Tibial nerve (tissue), 4 donors: ENCODE data around the gene ARHGAP6. TPM values are rescaled to one million over a fixed set of nuclear protein-coding genes. Genes with fewer than 3 reads are reported as not detected.

ENCODE experiments used
- DNase-seq, 2 donors: peaks; one replicate each; pipeline ENCODE4 v3.0.0-alpha.2; 2019; ENCODE audit warnings: low spot score in 2 of 2
- H3K27ac ChIP-seq, 4 donors: fragments of 200-600 bp; sonication (generic) in 3 of 4; one replicate each; pipeline ENCODE4 v1.5.1; 2017 to 2019; ENCODE audit warnings: mild to moderate bottlenecking in 1 of 4
- H3K27me3 ChIP-seq, 2 donors: fragments of 200-600 bp; sonication (generic) in 1 of 2; one replicate each; pipeline versions ENCODE4 v1.5.1 to v1.6.0; 2017 to 2019
- H3K36me3 ChIP-seq, 3 donors: fragments of 200-600 bp; sonication (generic); one replicate each; pipeline ENCODE4 v1.5.1; 2018 to 2019
- H3K4me1 ChIP-seq, 4 donors: fragments of 200-600 bp; sonication (generic) in 3 of 4; one replicate each; pipeline ENCODE4 v1.5.1; 2017 to 2019
- H3K4me3 ChIP-seq, 4 donors: fragments of 200-600 bp; sonication (generic) in 3 of 4; one replicate each; pipeline ENCODE4 v1.5.1; 2017 to 2019; ENCODE audit warnings: mild to moderate bottlenecking in 1 of 4, moderate library complexity in 1 of 4
- H3K9me3 ChIP-seq, 4 donors: fragments of 200-600 bp; sonication (generic) in 3 of 4; one replicate each; pipeline ENCODE4 v1.5.1; 2017 to 2019
- CTCF ChIP-seq, 5 experiments: fragments of 200-600 bp in 3 of 5; fragments of 450-650 bp in 2 of 5; sonication (generic) in 3 of 5; IDR thresholded peaks; one replicate each; pipeline ENCODE4 v1.5.1; 2016 to 2019; ENCODE audit warnings: antibody characterized with exemption in 5 of 5, mild to moderate bottlenecking in 3 of 5, moderate library complexity in 2 of 5
- EP300 ChIP-seq, 2 donors: sonication (generic); formaldehyde crosslinking; IDR thresholded peaks; one replicate each; pipeline ENCODE4 v1.6.1; 2017; ENCODE audit warnings: antibody characterized with exemption in 2 of 2, mild to moderate bottlenecking in 1 of 2
- POLR2A ChIP-seq, 2 donors: fragments of 450-650 bp; IDR thresholded peaks; one replicate each; pipeline ENCODE4 v1.6.1; 2017; ENCODE audit warnings: antibody characterized with exemption in 2 of 2, mild to moderate bottlenecking in 2 of 2, moderate library complexity in 2 of 2
- WGBS, 2 donors: methylation state at CpG; one replicate each; pipeline ENCODE4 v1.1.5; 2018; 5-methylcytosine and 5-hydroxymethylcytosine counted together
- total RNA-seq, 4 donors: library from RNA; depleted of rRNA; stranded (reverse); fragments of >200 nt; gene quantifications; one replicate each; pipeline ENCODE4 v1.1.0, GENCODE V29; 2016

The ARHGAP6 gene
- total RNA-seq, 4 donors from 2014 or later: 16.0 to 51.9 (median 39.3) TPM

GRCh38 chrX:11577603-11578002, 88.1 kb downstream of the ARHGAP6 start:
- 90 to 98% methylated on average over 3 of the region's 3 CpGs for WGBS, 2 donors
- no peaks in the 10 kb centered on the region for H3K27me3 ChIP-seq
- no peak overlapping the region for H3K27ac ChIP-seq
- no peak overlapping the region for H3K4me3 ChIP-seq
- no peaks in the 10 kb centered on the region for H3K4me1 ChIP-seq
- TF ChIP-seq CTCF (IDR thresholded peaks at IDR 0.05) (no peak), EP300 (IDR thresholded peaks at IDR 0.05) (no peak), POLR2A (IDR thresholded peaks at IDR 0.05) (no peak)
- DNase-seq: no peak
- H3K9me3 ChIP-seq: no peaks in the 10 kb centered on the region
- H3K36me3 ChIP-seq: no peaks in the 10 kb centered on the region

- H3K36me3 ChIP-seq: no peaks in the 10 kb centered on the region
- H3K4me1 ChIP-seq: no peaks in the 10 kb centered on the region
- H3K27me3 ChIP-seq: no peaks in the 10 kb centered on the region
- no peak overlapping the region for H3K4me3 ChIP-seq
- H3K9me3 ChIP-seq: no peaks in the 10 kb centered on the region
- 83 to 96% methylated on average over 2 of the region's 2 CpGs for WGBS, 2 donors
- no peak overlapping the region for H3K27ac ChIP-seq
- TF ChIP-seq EP300 (IDR thresholded peaks at IDR 0.05) (no peak), CTCF (IDR thresholded peaks at IDR 0.05) (no peak), POLR2A (IDR thresholded peaks at IDR 0.05) (no peak)
- DNase-seq: no peak
Observed at GRCh38 chrX:11575332-11575731, 90.4 kb downstream of the ARHGAP6 start.

- no peak for DNase-seq
- H3K4me1 ChIP-seq: no peaks in the 10 kb centered on the region
- H3K9me3 ChIP-seq: no peaks in the 10 kb centered on the region
- 74 to 94% methylated on average over 7 of the region's 7 CpGs for whole genome bisulfite sequencing, 2 donors
- H3K27me3 ChIP-seq: no peaks in the 10 kb centered on the region
- no peaks in the 10 kb centered on the region for H3K36me3 ChIP-seq
- H3K27ac ChIP-seq: no peak overlapping the region
- H3K4me3 ChIP-seq: no peak overlapping the region
- TF ChIP-seq POLR2A (IDR thresholded peaks at IDR 0.05) (no peak), CTCF (IDR thresholded peaks at IDR 0.05) (no peak), EP300 (IDR thresholded peaks at IDR 0.05) (no peak)
Observed at GRCh38 chrX:11567528-11568220, 98.0 kb downstream of the ARHGAP6 start.

GRCh38 chrX:11566789-11567188, 98.9 kb downstream of the ARHGAP6 start:
- 36 to 71% methylated on average over 2 of the region's 2 CpGs for WGBS, 2 donors
- H3K27me3 ChIP-seq: no peaks in the 10 kb centered on the region
- no peaks in the 10 kb centered on the region for H3K36me3 ChIP-seq
- no peak overlapping the region for H3K4me3 ChIP-seq
- no peak overlapping the region for H3K27ac ChIP-seq
- TF ChIP-seq EP300 (IDR thresholded peaks at IDR 0.05): no peak
- TF ChIP-seq CTCF (IDR thresholded peaks at IDR 0.05): no peak
- TF ChIP-seq POLR2A (IDR thresholded peaks at IDR 0.05): no peak
- H3K4me1 ChIP-seq: no peaks in the 10 kb centered on the region
- no peak for DNase-seq
- H3K9me3 ChIP-seq: no peaks in the 10 kb centered on the region

- no peaks in the 10 kb centered on the region for H3K36me3 ChIP-seq
- no peaks in the 10 kb centered on the region for H3K27me3 ChIP-seq
- DNase-seq: no peak
- H3K4me3 ChIP-seq: no peak overlapping the region
- TF ChIP-seq CTCF (IDR thresholded peaks at IDR 0.05) (no peak), POLR2A (IDR thresholded peaks at IDR 0.05) (no peak), EP300 (IDR thresholded peaks at IDR 0.05) (no peak)
- H3K4me1 ChIP-seq: no peaks in the 10 kb centered on the region
- no peaks in the 10 kb centered on the region for H3K9me3 ChIP-seq
- no peak overlapping the region for H3K27ac ChIP-seq
Observed at GRCh38 chrX:11566173-11566572, 99.5 kb downstream of the ARHGAP6 start.
